GM18868 (cell line): ENCODE results near the gene PPP1R12C.
A peak's percentile ranks its signal among the peaks of the same experiment; 100 is the strongest.
"Not testable (repeated sequence)": the region's sequence is repeated elsewhere in the genome, so short reads cannot be mapped to it uniquely, and the experiment has no call there.

ENCODE experiments used
- ATAC-seq: cut with Tn5 transposase; IDR thresholded peaks from one replicate; pipeline ENCODE4 v1.9.1; 2021; ENCODE audit warnings: mild to moderate bottlenecking, moderate library complexity; ENCODE audit not compliant: unreplicated experiment

The PPP1R12C gene

DNA sequence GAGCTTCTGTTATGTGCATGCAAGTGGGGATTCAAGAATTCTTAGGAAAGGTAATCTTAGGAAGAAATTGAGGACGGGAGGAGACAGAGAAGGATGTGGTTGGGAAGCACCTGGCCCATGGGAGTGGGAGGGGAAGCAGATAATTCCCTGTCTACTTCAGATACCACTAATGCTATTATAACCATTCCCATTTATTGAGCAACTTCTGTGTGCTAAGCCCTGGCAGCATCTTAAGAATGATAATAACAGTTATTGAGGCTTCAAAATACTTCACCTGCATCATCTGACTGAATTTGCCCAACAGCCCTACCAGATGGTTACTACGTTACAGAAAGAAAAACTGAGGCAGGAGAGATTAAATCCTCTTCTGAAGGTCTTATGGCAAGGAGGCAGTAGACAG is 40.3 kb downstream of the PPP1R12C start:
- ATAC-seq = no peak

DNA sequence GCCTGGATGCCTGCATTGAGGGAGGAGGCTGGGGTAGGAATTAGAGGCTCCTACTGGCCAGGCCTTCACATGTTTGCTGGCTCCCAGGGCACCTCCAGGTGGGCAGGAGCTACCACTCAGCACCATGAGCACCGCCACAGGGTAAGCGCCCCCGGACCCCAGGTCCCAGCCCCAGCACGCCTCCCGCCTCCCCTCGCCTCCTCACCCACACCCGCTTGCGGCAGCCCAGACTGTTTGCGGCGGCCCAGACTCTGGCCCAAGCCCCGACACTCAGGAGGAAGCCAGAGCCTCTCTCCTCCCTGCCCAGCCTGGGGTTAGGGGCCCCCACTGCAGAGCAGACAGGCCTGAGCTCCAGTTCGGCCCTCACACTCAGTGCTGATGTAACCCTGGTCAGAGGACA is 41.1 kb downstream of the PPP1R12C start:
- ATAC-seq = no peak

DNA sequence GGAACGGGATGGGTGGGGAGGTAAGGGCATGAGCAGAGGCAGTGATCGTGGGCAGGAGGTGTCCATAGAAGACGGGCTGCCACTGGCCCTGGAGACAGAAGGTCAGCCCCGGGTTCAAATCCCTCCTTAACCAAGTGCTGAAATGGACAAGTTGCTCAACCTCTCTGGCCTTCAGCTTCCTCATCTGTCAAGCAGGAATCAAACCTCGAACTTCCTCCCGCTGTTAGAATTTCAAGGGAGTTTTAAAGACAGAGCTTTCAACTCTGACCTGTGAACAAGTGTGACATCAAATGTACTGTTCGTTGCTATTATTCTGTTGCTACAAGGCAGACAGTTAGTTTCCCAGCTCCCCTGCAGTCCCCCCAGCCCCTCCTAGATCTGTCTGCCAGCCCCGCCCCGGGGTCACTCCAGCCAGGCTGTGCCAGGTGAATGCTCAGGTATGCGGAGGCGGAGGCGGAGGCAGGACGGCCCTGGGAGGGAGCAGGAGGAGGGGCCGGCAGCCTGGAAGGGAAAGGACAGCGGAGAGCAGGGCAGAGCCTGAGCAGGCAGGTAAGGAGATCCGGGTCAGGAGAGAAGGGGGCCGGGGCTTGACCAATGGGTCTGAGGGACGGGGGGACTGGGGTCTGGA is 42.0 kb downstream of the PPP1R12C start, which contains the start of gene EPS8L1:
Gene EPS8L1, plus strand, starts transcription at position 499 of the 628 bp plus-strand sequence. CDS start 576 bp downstream, outside the sequence.
- no peak for ATAC-seq

DNA sequence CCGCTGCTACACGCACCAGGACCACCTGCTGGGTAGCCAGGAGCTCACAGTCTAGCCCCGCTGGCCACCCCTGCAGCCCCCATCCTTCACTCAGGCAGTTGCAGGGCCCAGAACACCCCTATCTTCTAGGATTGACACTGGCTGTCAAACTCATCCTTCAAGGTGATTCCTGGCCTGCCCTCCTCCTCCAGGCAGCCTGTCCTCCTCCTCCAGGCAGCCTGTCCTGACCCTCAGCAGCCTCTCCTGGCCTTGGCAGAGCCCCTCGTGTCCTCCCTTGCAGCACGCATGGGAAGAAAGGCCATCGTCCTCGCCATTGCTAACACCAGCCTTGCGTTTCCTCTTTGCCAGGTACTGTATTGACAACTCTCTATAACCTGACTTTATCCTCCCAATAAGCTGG is 45.5 kb downstream of the PPP1R12C start:
- ATAC-seq = no peak

DNA sequence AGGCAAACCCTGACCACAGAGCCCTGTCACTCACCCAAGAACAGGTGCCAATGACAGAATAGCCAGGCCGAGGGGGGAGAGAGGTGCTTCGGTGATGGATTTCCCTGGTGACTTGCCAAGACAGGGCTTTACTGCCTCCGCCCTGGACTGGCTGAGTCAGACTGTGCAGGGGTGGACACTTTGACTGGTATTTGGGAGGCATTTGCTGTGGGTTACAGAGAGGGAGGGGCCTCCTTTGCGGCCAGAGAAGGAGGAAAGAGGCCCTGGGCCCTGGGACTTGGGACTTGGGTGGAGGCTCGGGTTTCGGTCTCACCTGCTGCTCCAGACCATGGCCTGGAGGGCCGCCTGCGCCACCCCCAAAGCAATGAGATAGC is 46.3 kb downstream of the PPP1R12C start:
- ATAC-seq = no peak

DNA sequence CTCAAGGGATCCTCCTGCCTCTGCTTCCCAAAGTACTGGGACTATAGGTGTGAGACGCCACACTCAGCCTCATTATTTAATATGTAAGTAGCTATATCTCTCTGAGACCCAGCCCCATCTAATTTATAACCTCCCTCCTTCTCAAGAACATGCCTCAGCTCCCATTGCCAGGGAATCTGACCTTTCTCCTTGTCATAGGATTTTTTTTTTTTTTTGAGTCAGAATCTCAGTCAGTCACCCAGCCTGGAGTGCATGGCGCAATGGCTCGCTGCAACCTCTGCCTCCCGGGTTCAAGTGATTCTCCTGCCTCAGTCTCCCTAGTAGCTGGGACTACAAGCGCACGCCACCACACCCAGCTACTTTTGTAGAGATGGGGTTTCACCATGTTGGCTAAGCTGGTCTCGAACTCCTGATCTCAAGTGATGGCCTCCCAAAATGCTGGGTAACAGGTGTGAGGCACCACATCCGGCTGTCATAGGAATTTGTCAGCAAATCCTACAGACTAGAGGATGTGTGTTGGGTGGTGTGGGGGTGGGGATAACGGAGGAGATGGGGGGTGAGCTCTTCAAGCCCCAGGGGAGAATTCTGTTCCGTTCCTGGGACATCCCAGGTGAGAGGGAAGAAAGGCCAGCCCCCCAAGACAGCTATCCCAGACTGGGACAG is 46.8 kb downstream of the PPP1R12C start:
- no peak for ATAC-seq

DNA sequence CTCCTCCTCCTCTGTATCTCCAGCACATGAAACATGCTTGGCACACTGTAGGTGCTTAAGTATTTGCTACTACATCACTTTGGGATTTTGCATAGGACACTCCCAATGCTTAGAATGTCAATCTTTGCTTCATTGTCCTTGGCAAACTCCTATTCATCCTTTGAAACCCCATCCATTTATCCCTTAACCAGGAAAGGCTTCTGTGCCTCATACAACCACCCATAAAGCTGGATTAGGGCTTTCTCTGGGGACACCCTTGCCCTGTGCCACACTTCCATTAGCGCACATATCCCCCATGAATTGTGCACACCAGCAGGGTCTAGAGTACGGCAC is 47.6 kb downstream of the PPP1R12C start:
- ATAC-seq = no peak

DNA sequence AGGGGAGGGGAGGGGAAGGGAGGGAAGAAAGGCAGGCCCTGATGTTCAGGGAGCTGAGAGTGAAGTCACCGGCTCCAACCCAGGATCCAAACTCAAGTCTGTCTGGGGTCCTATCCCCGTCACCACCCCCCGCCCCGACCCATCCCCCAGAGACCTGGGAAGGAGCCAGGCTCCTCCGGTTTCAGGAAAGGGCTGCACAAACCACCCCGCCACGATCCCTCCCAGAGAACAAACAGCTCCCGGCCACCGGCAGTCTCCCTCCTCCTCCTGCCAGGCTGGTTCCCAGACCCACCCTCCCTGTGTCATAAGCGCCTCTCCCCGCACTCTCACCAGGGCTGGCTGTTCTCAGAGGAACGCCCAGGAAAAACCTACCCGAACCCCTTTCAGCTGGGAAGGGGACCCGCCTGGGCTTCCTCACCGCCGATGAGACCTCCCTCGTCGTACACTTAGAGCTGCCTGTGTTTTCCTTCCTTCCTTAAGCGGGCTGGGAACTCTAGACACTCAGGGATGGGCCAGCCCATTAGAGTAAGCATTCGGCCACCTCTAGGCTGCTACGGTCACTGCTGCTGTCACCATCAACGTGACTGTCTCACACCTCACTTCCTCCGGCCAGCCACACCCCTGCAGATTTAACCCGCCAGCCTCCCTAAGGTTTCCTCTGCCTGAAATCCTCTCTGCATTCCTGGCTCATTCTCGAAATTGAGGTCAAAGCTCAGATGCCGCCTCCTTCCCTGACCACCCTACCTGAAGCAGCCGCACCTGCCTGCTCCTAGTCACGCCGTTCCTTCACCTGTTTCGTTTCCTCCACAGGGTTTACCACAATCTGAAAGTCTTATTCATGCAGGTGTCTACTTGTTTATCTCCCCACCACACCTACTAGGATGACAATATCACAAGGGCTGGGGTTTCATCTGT is 48.2 kb downstream of the PPP1R12C start:
- no peak for ATAC-seq

DNA sequence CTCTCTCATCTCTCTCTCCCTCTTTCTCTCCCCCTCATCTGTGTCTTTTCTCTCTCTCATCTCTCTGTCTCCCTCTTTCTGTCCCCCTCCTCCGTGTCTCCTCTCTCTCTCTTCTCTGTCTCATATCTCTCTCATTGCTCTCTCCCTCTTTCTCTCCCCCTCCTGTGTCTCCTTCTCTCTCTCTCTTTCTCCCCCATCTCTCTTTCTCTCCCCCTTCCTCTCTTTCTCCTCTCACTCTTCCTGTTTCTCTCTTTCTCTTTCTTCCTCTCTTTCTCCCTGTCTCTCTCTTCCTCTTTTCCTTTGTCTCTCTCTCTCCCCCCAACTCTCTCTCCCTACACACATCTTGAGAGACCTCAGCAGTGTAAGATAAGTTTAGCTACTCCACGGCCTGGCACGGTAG is 49.6 kb downstream of the PPP1R12C start:
- no peak for ATAC-seq

DNA sequence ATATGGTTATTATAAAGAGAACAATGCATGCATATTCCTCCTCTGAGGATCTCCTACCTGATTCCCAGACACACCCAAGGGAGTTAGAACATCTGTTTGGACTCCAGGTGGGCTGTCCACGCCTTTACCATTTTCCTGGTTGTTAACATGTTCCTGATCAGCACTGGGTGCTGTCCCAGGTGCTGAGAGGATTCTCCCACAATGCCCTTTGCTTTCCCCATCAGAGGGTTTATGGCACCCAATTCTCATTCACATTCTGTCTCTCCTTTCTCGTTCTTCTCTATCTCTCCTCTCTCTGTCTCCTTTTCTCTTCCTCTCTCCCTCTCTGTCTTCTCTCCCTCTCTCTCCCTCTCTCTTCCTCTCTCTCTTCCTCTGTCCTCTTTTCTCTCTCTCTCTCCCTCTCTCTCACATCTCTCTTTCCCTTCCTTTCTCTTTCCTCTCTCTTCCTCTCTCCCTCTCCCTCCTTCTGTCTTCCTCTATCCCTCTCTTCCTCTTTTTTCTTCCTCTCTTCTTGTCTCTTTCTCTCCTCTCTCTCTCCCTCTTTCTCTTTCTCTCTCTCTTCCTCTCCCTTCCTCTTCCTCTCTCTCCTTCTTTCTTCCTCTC is 51.2 kb downstream of the PPP1R12C start:
- ATAC-seq = no peak

DNA sequence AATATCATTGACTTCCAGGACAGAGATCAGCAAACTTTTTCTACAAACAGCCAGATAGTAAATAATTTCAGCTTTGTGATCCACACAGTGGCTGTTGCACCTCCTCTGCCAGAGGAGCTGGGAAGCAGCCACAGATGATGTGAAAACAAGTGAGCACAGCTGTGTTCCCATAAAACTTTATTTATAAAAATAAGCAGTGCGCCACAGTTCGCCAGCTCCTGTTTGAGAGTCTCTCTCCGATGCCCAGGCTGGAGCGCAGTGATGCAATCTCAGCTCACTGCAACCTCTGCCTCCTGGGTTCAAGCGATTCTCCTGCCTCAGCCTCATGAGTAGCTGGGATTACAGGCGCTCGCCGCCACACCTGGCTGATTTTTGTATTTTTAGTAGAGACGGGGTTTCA is 51.9 kb downstream of the PPP1R12C start:
- ATAC-seq = not testable (repeated sequence)

DNA sequence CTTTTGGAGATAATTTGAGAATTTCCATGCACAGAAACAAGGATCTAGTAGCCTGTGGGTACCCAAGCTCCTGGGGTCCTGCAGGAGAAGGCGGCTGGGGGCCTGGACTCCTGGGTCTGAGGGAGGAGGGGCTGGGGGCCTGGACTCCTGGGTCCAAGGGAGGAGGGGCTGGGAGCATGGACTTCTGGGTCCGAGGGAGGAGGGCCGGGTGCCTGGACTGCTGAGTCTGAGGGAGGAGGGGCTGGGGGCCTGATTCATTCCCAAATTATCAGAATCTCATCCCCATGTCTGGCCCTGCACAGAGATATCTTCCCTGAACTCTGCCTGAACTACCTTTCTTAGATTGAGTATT is 54.0 kb downstream of the PPP1R12C start:
- no peak for ATAC-seq

DNA sequence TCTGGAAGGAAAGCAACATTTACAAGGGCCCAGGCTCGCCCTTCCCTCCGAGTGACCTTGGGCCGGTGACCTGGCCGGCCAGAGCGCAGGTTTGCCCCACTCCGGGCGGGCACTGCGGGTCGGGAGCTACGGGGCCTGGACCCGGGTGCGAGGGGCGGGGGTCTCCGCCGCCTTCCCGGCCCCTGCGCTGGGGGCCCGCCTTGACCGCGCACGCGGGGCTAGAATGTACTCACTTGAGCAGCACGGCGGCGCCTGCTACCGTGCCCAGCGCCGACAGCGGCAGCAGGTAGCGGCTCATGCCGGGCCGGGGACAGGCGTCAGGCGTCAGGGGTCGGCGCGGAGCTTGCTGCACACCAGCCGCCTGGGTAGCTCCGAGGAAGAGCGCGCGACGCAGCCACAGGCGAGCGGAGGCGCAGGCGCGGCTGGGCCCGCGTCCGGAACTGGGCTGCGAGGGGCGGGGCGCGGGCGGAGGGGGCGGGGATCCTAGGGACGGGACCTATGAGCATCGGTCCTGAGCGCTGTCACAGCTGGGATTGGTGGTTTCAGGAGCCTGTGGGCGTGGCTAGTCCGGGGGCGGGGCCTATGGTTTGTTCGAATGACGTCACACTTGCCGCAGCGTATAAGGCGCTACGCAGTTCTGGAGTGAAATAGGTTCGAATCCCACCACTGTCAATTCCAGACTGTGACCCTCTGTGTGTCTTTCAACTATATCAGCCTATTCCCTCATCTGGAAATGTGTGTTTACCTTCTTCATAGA is 54.5 kb downstream of the PPP1R12C start, which contains the start of gene RDH13:
Gene RDH13, minus strand, starts transcription at position 414 of the 757 bp plus-strand sequence. Its CDS starts 116 bp downstream, at position 298.
- peak; percentile 95 for ATAC-seq

DNA sequence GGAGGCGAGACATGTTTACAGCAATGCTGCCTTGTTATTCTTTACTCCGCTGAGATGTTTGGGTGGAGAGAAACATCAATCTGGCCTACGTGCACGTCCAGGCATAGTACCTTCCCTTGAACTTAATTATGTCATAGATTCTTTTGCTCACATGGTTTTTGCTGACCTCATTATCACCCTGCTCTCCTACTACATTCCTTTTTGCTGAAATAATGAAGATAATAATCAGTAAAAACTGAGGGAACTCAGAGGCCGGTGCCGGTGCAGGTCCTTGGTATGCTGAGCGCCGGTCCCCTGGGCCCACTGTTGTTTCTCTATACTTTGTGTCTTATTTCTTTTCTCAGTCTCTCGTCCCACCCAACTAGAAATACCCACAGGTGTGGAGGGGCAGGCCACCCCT is 57.1 kb downstream of the PPP1R12C start:
- ATAC-seq = not testable (repeated sequence)

DNA sequence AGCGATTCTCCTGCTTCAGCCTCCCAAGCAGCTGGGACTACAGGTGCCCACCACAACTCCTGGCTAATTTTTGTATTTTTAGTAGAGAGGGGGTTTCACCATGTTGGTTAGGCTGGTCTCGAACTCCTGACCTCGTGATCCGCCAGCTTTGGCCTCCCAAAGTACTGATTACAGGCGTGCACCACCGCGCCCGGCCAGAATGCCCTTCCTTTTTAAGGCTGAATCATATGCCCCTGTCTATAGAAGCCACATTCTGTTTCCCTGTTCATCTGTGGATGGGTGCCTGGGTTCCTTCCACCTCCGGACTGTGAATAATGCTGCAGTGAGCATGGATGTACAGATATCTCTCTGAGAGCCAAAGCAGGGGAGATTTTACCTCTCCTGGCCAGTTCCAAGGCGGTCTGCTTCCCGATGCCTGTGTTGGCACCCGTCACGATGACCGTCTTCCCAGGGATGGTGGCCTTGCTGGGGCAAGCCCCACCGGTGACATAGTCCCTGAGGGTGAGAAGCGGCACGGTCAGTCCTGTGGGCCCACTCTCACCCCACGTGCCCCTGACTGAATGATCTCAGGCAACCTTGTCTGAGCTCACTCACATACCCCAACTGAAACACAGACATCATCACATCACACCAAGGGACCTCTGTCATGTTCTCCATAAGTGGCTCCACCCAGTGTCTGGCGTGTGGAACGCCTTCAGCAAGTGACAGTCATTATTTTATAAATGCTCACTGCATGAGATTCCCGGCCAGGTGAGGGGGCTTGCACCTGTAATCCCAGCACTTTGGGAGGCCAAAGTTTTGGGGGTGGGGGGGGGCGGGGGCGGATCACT is 58.4 kb downstream of the PPP1R12C start:
- no peak for ATAC-seq

DNA sequence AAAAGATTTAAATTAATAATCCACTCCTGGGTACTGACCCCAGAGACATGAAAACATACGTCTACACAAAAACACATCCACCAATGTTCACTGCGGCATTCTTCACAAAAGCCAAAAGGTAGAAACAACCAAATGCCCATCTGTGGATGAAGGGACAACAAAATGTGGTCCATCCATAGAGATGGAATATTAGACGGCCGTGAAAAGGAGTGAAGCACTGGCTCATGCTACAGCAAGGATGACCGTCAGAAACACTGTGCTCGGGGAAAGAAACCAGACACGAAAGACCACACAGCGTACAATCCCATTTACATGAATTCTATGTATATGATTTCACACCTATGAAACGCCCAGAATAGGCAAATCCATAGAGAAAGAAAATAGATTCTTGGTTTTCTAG is 60.6 kb downstream of the PPP1R12C start:
- no peak for ATAC-seq

DNA sequence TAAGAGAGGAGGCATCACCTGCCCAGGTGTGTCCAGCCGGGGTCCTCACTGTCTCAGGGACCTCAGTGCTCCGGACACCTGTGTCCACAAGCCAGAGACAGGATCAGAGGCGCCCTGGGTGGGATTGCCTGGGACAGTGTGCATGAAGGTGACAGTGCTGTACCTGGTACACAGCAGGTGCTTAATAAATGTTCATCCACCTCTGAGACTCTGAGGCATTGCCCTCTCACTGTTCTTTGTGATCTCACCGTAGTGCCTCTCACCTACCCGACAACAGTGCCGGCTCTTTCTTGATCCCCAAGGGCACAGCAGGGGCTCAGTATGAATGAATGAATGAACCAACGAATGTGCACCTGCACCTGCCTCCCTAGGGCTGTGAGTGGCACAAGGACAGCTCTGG is 63.7 kb downstream of the PPP1R12C start:
- ATAC-seq = no peak

DNA sequence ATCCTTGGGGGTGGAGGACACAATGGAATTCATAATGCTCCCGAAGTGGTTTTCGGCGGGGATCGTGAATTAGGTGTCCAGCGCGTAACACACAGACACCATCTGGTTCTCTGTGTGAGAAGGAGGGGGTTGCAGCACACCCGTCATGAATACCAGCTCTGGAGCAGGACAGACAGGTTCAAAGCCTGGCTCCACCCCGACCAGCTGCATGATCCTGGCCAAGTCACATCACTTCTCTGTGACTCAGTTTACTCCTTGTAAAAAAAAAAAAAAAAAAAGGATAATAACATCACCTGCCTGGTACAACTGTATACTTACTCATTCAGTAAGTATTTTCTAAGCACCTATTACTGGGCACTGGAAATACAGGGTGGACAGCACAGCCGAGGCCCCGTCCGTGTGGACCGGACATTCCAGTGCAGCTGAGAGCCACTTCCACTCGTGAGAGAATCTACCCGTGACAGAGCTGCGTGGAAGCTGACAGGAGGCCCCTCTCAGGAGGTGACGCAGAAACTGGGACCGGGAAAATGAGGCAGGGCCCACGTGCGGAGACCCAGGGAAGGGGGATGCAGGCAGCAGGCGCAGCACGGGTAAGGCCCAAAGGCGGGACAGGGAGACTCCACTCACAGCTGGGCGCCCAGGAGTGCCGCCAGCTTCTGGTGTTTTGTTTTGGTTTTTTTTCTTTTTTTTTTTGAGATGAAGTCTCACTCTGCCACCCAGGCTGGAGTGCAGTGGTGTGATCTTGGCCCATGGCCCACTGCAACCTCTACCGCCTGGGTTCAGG is 66.5 kb downstream of the PPP1R12C start:
- no peak for ATAC-seq

DNA sequence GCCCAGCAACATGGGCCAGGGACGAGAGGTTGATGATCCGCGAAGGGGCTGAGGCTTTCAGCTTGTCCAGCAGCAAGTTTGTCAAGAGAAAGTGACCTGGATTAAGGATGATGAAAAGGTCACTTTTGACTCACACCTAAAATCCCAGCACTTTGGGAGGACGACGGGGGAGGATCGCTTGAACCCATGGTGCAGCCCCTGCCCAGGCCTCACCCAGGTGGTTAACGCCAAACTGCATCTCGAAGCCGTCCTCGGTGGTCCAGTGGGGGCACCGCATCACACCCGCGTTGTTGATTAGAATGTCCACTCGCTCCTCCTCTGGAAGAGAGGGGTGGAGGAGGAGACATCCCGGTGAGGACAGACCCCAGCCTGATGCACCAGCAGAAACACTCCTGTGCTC is 69.0 kb downstream of the PPP1R12C start:
- no peak for ATAC-seq
